SJCRH30 (cell line): ENCODE data around the gene USP13. TPM values are rescaled to one million over a fixed set of nuclear protein-coding genes. Genes with fewer than 3 reads are reported as not detected.

Experiments
- DNase-seq, 2 experiments: peaks; one replicate each; pipeline ENCODE4 v3.0.0-alpha.2; 2015 to 2020
- H3K27ac ChIP-seq: fragments of 250-450 bp; sonication (Bioruptor Pico); 2 replicates; pipeline ENCODE4 v1.5.1; 2020; ENCODE audit warnings: mild to moderate bottlenecking, moderate library complexity
- H3K27me3 ChIP-seq: fragments of 250-450 bp; sonication (Bioruptor Pico); 2 replicates; pipeline ENCODE4 v1.5.1; 2020; ENCODE audit warnings: mild to moderate bottlenecking, moderate library complexity
- H3K36me3 ChIP-seq: fragments of 250-450 bp; sonication (Bioruptor Pico); 2 replicates; pipeline ENCODE4 v1.5.1; 2020; ENCODE audit warnings: mild to moderate bottlenecking, moderate library complexity
- H3K4me1 ChIP-seq: fragments of 250-450 bp; sonication (Bioruptor Pico); 2 replicates; pipeline ENCODE4 v1.5.1; 2020; ENCODE audit warnings: mild to moderate bottlenecking, moderate library complexity
- H3K4me3 ChIP-seq: fragments of 250-450 bp; sonication (Bioruptor Pico); 2 replicates; pipeline ENCODE4 v1.5.1; 2020; ENCODE audit warnings: mild to moderate bottlenecking, moderate library complexity
- H3K9me3 ChIP-seq: fragments of 250-450 bp; sonication (Bioruptor Pico); replicated peaks from 2 replicates; pipeline ENCODE4 v1.5.1; 2020; ENCODE audit warnings: mild to moderate bottlenecking, moderate library complexity
- total RNA-seq: library from RNA; depleted of rRNA; stranded (reverse); fragments of >200 nt; shearing (Covaris generic); gene quantifications from 2 replicates; pipeline ENCODE4 v1.2.3, GENCODE V29; 2014

Gene USP13
- total RNA-seq, 1 experiment from 2014 or later, result 14.5 TPM

GRCh38 chr3:179729086-179729485 lies 76.2 kb downstream of the USP13 start:
- DNase-seq, result no peak
- Histone ChIP-seq H3K27ac (no peak overlapping the region), H3K27me3 (no peaks in the 10 kb centered on the region)

GRCh38 chr3:179729981-179730380 lies 77.1 kb downstream of the USP13 start:
- Histone ChIP-seq H3K4me1 (no peaks in the 10 kb centered on the region), H3K27ac (no peak overlapping the region), H3K9me3 (no peaks in the 10 kb centered on the region), H3K27me3 (no peaks in the 10 kb centered on the region), H3K36me3 (peaks cover 9% of the 10 kb centered on the region), H3K4me3 (no peak overlapping the region)
- DNase-seq, result no peak

More at GRCh38 chr3:179729086-179729485, 76.2 kb downstream of the USP13 start:
- Histone ChIP-seq H3K4me3 (no peak overlapping the region), H3K4me1 (no peaks in the 10 kb centered on the region), H3K36me3 (peaks cover 9% of the 10 kb centered on the region), H3K9me3 (no peaks in the 10 kb centered on the region)

DNA sequence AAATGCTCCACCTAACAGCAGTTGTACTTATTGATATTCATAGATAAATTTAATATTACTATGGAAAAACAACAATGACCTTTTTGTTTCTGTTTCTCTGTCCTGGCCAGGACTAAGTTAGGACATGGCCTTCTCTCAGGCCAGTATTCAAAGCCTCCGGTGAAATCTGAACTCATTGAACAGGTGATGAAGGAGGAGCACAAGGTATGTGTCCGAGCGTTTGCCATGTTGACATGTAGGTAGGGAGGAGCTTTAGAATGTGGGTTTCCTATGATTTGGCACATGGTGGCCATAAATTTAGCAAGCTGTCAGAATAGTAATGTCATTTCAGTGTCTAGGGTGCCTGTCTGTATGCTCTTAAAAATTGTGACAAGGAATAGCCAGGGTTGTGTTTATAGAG lies 77.7 kb downstream of the USP13 start:
- H3K36me3 ChIP-seq, result peaks cover 9% of the 10 kb centered on the region
- H3K27ac ChIP-seq, result no peak overlapping the region
- H3K4me3 ChIP-seq, result no peak overlapping the region
- H3K9me3 ChIP-seq, result no peaks in the 10 kb centered on the region
- H3K4me1 ChIP-seq, result no peaks in the 10 kb centered on the region
- no peak for DNase-seq
- no peaks in the 10 kb centered on the region for H3K27me3 ChIP-seq

DNA sequence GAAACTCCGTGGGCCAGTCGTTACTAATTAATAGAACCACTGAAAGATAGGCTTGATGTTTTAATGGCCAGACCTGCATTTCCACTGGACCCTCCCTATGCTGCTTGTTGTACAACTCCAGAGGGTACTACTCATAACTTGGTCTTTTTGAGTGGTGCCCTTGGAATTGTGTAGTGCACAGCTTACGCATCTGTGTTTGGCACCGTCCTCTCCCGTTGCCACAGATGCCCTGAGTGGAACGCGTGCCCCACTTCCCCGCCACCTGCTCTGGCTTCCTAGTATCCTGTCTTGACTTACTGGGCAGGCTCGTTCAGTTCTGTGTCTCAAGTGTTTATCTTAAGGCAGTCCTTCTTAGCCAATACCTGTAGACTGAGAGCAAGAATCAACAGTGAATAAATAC lies 78.7 kb downstream of the USP13 start:
- no peak for DNase-seq
- no peaks in the 10 kb centered on the region for H3K4me1 ChIP-seq
- no peaks in the 10 kb centered on the region for H3K9me3 ChIP-seq
- peaks cover 9% of the 10 kb centered on the region for H3K36me3 ChIP-seq
- no peak overlapping the region for H3K27ac ChIP-seq
- no peaks in the 10 kb centered on the region for H3K27me3 ChIP-seq
- H3K4me3 ChIP-seq, result no peak overlapping the region

GRCh38 chr3:179732661-179733348 lies 80.0 kb downstream of the USP13 start:
- Histone ChIP-seq H3K4me3 (no peak overlapping the region), H3K27ac (no peak overlapping the region), H3K4me1 (no peaks in the 10 kb centered on the region), H3K27me3 (no peaks in the 10 kb centered on the region), H3K9me3 (no peaks in the 10 kb centered on the region), H3K36me3 (peaks cover 9% of the 10 kb centered on the region)
- no peak for DNase-seq

DNA sequence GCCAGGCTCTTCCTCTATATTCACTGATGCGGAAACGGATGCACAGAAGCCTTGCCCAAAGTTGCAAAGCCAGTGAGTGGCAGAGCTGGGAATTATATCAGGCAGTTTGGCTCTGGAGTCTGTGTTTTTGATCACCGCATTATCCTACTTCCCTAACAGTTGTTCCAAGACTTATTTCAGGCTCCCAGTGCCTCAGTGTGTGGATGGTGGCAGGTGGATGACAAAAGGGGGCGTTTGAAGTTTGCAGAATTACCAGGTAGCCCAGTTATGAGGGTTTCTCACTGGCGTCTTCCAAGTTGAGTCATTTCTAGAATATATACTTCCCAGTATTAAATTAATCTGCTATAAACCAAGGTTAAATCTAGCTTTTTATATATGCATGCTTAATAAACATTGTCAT lies 81.0 kb downstream of the USP13 start:
- Histone ChIP-seq H3K4me1 (no peaks in the 10 kb centered on the region), H3K27me3 (no peaks in the 10 kb centered on the region), H3K4me3 (no peak overlapping the region), H3K27ac (no peak overlapping the region), H3K9me3 (no peaks in the 10 kb centered on the region), H3K36me3 (peaks cover 9% of the 10 kb centered on the region)
- no peak for DNase-seq

- H3K27me3 ChIP-seq, result no peaks in the 10 kb centered on the region
- no peaks in the 10 kb centered on the region for H3K9me3 ChIP-seq
- no peak overlapping the region for H3K27ac ChIP-seq
- H3K36me3 ChIP-seq, result peaks cover 8% of the 10 kb centered on the region
- no peak for DNase-seq
- H3K4me1 ChIP-seq, result no peaks in the 10 kb centered on the region
- H3K4me3 ChIP-seq, result no peak overlapping the region
Observed at GRCh38 chr3:179734497-179735281, 81.8 kb downstream of the USP13 start.

- Histone ChIP-seq H3K27me3 (no peaks in the 10 kb centered on the region), H3K36me3 (peaks cover 3% of the 10 kb centered on the region), H3K4me3 (no peak overlapping the region), H3K4me1 (no peaks in the 10 kb centered on the region), H3K9me3 (no peaks in the 10 kb centered on the region), H3K27ac (no peak overlapping the region)
- no peak for DNase-seq
Observed at GRCh38 chr3:179735321-179735720, 82.5 kb downstream of the USP13 start.

DNA sequence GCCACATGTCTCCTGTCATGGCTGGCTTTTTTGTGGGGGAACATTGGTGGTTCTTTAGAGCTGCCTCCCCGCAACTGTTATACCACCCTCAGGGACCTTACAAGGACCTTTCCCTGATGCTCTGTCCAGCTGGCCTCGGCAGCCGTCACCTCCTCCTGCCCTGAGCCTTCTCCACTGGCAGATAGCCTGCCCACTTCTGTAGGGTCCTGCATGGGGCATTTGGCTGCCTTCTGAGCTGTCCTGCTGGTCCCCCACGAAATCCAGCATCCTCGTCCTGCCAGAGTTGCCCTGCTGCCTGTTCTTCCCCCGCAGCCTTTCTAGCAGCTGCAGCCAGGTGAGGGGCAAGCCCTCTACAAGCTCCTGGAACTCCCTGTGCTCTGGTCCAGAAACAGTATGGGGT lies 86.2 kb downstream of the USP13 start:
- no peak for DNase-seq
- H3K27ac ChIP-seq, result no peak overlapping the region
- no peak overlapping the region for H3K4me3 ChIP-seq
- H3K27me3 ChIP-seq, result no peaks in the 10 kb centered on the region
- H3K4me1 ChIP-seq, result no peaks in the 10 kb centered on the region
- peaks cover 7% of the 10 kb centered on the region; the same call in 1 of the 2 replicates for H3K36me3 ChIP-seq
- no peaks in the 10 kb centered on the region for H3K9me3 ChIP-seq

GRCh38 chr3:179739816-179740594 lies 87.2 kb downstream of the USP13 start:
- no peaks in the 10 kb centered on the region for H3K27me3 ChIP-seq
- H3K4me1 ChIP-seq, result no peaks in the 10 kb centered on the region
- no peak for DNase-seq
- H3K9me3 ChIP-seq, result no peaks in the 10 kb centered on the region
- no peak overlapping the region for H3K4me3 ChIP-seq
- peaks cover 7% of the 10 kb centered on the region; the same call in 1 of the 2 replicates for H3K36me3 ChIP-seq
- no peak overlapping the region for H3K27ac ChIP-seq

- Histone ChIP-seq H3K4me1 (no peaks in the 10 kb centered on the region), H3K4me3 (no peak overlapping the region), H3K9me3 (no peaks in the 10 kb centered on the region), H3K27me3 (no peaks in the 10 kb centered on the region), H3K27ac (no peak overlapping the region), H3K36me3 (peaks cover 7% of the 10 kb centered on the region; the same call in 1 of the 2 replicates)
- no peak for DNase-seq
Observed at GRCh38 chr3:179743913-179744312, 91.1 kb downstream of the USP13 start.

DNA sequence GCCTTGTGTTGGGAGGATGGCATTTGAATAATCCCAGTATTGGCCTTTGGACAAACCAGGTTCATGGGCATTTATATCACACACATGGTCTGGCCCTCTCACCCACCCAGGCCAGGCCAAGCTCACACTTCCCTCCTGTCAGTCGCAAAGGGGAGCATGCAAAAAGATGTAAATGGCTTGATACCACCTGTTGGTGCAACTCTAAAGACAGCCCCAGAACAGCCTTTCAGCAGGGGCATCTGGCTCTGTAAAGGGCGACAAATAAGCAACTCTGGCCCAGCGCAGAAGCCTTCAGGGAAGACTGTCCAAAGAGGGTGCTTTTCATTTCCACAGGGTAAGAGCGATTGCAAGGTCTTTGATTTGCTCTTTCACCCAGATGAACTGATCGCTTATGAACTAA lies 91.8 kb downstream of the USP13 start:
- no peaks in the 10 kb centered on the region for H3K4me1 ChIP-seq
- no peaks in the 10 kb centered on the region for H3K9me3 ChIP-seq
- no peaks in the 10 kb centered on the region for H3K27me3 ChIP-seq
- DNase-seq, result no peak
- no peak overlapping the region for H3K4me3 ChIP-seq
- peaks cover 7% of the 10 kb centered on the region; the same call in 1 of the 2 replicates for H3K36me3 ChIP-seq
- H3K27ac ChIP-seq, result no peak overlapping the region

GRCh38 chr3:179745079-179745478 lies 92.2 kb downstream of the USP13 start:
- no peak overlapping the region for H3K27ac ChIP-seq

GRCh38 chr3:179745716-179746115 lies 92.9 kb downstream of the USP13 start:
- Histone ChIP-seq H3K4me1 (no peaks in the 10 kb centered on the region), H3K27ac (no peak overlapping the region), H3K36me3 (peaks cover 7% of the 10 kb centered on the region; the same call in 1 of the 2 replicates), H3K4me3 (no peak overlapping the region), H3K9me3 (no peaks in the 10 kb centered on the region), H3K27me3 (no peaks in the 10 kb centered on the region)
- DNase-seq, result no peak

More at GRCh38 chr3:179745079-179745478, 92.2 kb downstream of the USP13 start:
- H3K36me3 ChIP-seq, result peaks cover 7% of the 10 kb centered on the region; the same call in 1 of the 2 replicates
- H3K9me3 ChIP-seq, result no peaks in the 10 kb centered on the region
- H3K27me3 ChIP-seq, result no peaks in the 10 kb centered on the region
- no peaks in the 10 kb centered on the region for H3K4me1 ChIP-seq
- no peak overlapping the region for H3K4me3 ChIP-seq
- DNase-seq, result no peak
